HepG2 (cell line): ENCODE measurements around the gene SLC12A2. TPM values are rescaled to one million over a fixed set of nuclear protein-coding genes. Genes with fewer than 3 reads are reported as not detected.

Experiments used
- ATAC-seq: fragments of 200-7000 bp; cut with Tn5 transposase; 3 replicates; pipeline ENCODE4 v1.9.1; 2020; ENCODE audit warnings: mild to moderate bottlenecking, moderate library complexity
- BruUV-seq: library from RNA; stranded (reverse); fragments of 400-500 nt; replicated peaks from 2 replicates; lab custom pipeline; 2021; lab: Mats Ljungman, UMichigan
- CTCF ChIA-PET: fragments of 300-600 bp; formaldehyde crosslinking; extraction: SDS; loops from one replicate; lab custom pipeline; 2021; ENCODE audit warnings: low total read pairs, inconsistent platforms, low intra/inter-chr PET ratio; lab: Yijun Ruan, JAX
- POLR2A ChIA-PET: fragments of 350-600 bp; sonication (Branson Sonifier 250); formaldehyde crosslinking; loops from one replicate; lab custom pipeline; 2020; ENCODE audit warnings: antibody characterized with exemption, inconsistent platforms; lab: Yijun Ruan, JAX
- DNase-seq: peaks from one replicate; pipeline ENCODE4 v3.0.0-alpha.2; 2015; ENCODE audit warnings: low spot score
- FAIRE-seq: peaks from 3 replicates; lab custom pipeline; 2011; peaks lifted over from hg19 to GRCh38; lab: Jason Lieb, UNC
- H2AFZ ChIP-seq: one replicate; pipeline ENCODE4 v1.6.1; 2011; ENCODE audit warnings: low read length, inconsistent platforms
- H3K27ac ChIP-seq: fragments of 300-600 bp; 3 replicates; pipeline ENCODE4 v1.8.0; 2011; ENCODE audit warnings: mixed run types, mild to moderate bottlenecking, mixed read lengths, low read length, inconsistent platforms; ENCODE audit not compliant: insufficient read depth; ENCODE audit errors: extremely low read length
- H3K27me3 ChIP-seq, 2 experiments: fragments of 200-600 bp in 1 of 2; 2 replicates in 1 of 2; 3 replicates in 1 of 2; pipeline versions ENCODE4 v1.6.0 to v1.8.0; 2011; ENCODE audit warnings: low read length in 2 of 2, mild to moderate bottlenecking in 2 of 2, moderate library complexity in 2 of 2, inconsistent platforms in 1 of 2; ENCODE audit not compliant: insufficient read depth in 2 of 2, control insufficient read depth in 1 of 2
- H3K36me3 ChIP-seq, 2 experiments: fragments of 200-600 bp in 1 of 2; replicated peaks in 1 of 2; 2 replicates in 1 of 2; 3 replicates in 1 of 2; pipeline versions ENCODE4 v1.5.1 to v1.8.0; 2011; ENCODE audit warnings: low read length in 2 of 2, inconsistent platforms in 1 of 2; ENCODE audit not compliant: insufficient read depth in 2 of 2, control insufficient read depth in 1 of 2
- H3K4me1 ChIP-seq: 2 replicates; pipeline ENCODE4 v1.5.1; 2012; ENCODE audit warnings: low read length, inconsistent platforms; ENCODE audit not compliant: insufficient read depth
- H3K4me2 ChIP-seq: 2 replicates; pipeline ENCODE4 v1.6.0; 2011; ENCODE audit warnings: low read depth, low read length, inconsistent platforms
- H3K4me3 ChIP-seq, 3 experiments: fragments of 200-600 bp in 1 of 3; sonication (generic), shearing (Covaris generic) in 1 of 3; replicated peaks in 1 of 3; 2 replicates each; pipeline ENCODE4 v1.5.1; 2011 to 2016; ENCODE audit warnings: low read length in 3 of 3, inconsistent platforms in 2 of 3, low read depth in 2 of 3, mild to moderate bottlenecking in 2 of 3, control low read depth in 1 of 3, mixed read lengths in 1 of 3; ENCODE audit not compliant: insufficient read depth in 1 of 3
- H3K79me2 ChIP-seq: one replicate; pipeline ENCODE4 v1.6.1; 2011; ENCODE audit warnings: low read length, inconsistent platforms; ENCODE audit not compliant: insufficient read depth
- H3K9ac ChIP-seq: 2 replicates; pipeline ENCODE4 v1.6.0; 2011; ENCODE audit warnings: mild to moderate bottlenecking, low read depth, low read length, inconsistent platforms; ENCODE audit not compliant: insufficient read depth
- H3K9me3 ChIP-seq: 2 replicates; pipeline ENCODE4 v1.5.1; 2012; ENCODE audit warnings: mild to moderate bottlenecking, low read length
- H4K20me1 ChIP-seq: 2 replicates; pipeline ENCODE4 v1.6.0; 2011; ENCODE audit warnings: inconsistent platforms, mild to moderate bottlenecking, low read length, moderate library complexity; ENCODE audit not compliant: insufficient read depth
- ARNT2 ChIP-seq: sonication (generic); formaldehyde crosslinking; IDR thresholded peaks from 2 replicates; pipeline ENCODE4 v1.8.0; 2022; ENCODE audit warnings: mild to moderate bottlenecking, low read depth, missing genetic modification reagents, moderate library complexity
- ATAD3A ChIP-seq: sonication (generic); formaldehyde crosslinking; IDR thresholded peaks from 2 replicates; pipeline ENCODE4 v1.4.0; 2020; ENCODE audit warnings: missing genetic modification reagents
- GABPA ChIP-seq, 2 experiments: IDR thresholded peaks; 2 replicates each; pipeline ENCODE4 v1.6.1; 2011 to 2016; ENCODE audit warnings: low read depth in 2 of 2, low read length in 1 of 2, missing biosample characterization in 1 of 2, missing genetic modification characterization in 1 of 2
- KDM5B ChIP-seq: sonication (generic); formaldehyde crosslinking; IDR thresholded peaks from 2 replicates; pipeline ENCODE4 v1.4.0; 2020; ENCODE audit warnings: missing genetic modification reagents, mild to moderate bottlenecking, borderline replicate concordance
- SMAD9 ChIP-seq: sonication (generic); formaldehyde crosslinking; IDR thresholded peaks from 2 replicates; pipeline ENCODE4 v1.5.1; 2020; ENCODE audit warnings: mild to moderate bottlenecking, missing genetic modification reagents
- TBX3 ChIP-seq: fragments of 450-650 bp; IDR thresholded peaks from 2 replicates; pipeline ENCODE4 v1.6.1; 2017; ENCODE audit warnings: antibody characterized with exemption, mild to moderate bottlenecking, inconsistent platforms, borderline replicate concordance
- YEATS4 ChIP-seq: sonication (generic); formaldehyde crosslinking; IDR thresholded peaks from 2 replicates; pipeline ENCODE4 v1.4.0; 2020; ENCODE audit warnings: missing genetic modification reagents, borderline replicate concordance
- ZNF296 ChIP-seq: sonication (generic); formaldehyde crosslinking; conservative IDR thresholded peaks from 2 replicates; pipeline ENCODE4 v1.5.0; 2020; ENCODE audit warnings: mild to moderate bottlenecking, missing genetic modification reagents
- ZNF570 ChIP-seq: sonication (generic); formaldehyde crosslinking; IDR thresholded peaks from 2 replicates; pipeline ENCODE4 v1.4.0; 2020; ENCODE audit warnings: mild to moderate bottlenecking, missing genetic modification reagents, borderline replicate concordance
- ZNF670 ChIP-seq: sonication (generic); formaldehyde crosslinking; IDR thresholded peaks from 2 replicates; pipeline ENCODE4 v1.8.0; 2022; ENCODE audit warnings: mild to moderate bottlenecking, missing genetic modification reagents, borderline replicate concordance
- WGBS: methylation state at CpG from one replicate; pipeline ENCODE4 v1.1.6; 2017; ENCODE audit warnings: low lambda C conversion rate; 5-methylcytosine and 5-hydroxymethylcytosine counted together
- in situ Hi-C: cut with HindIII; loops from 2 replicates; pipeline ENCODE4 v1.10.0; 2017; ENCODE audit warnings: low pct_unique_long_range_greater_than_20kb; ENCODE audit not compliant: extremely low pct_ligation_motif_present
- intact Hi-C: fragments of 100-400 bp; cut with micrococcal nuclease; formaldehyde crosslinking; loops from one replicate; pipeline ENCODE4 v1.10.0; 2022; ENCODE audit not compliant: unreplicated experiment
- polyA plus RNA-seq, 8 experiments: library from polyadenylated mRNA; depleted of rRNA in 3 of 8; stranded (reverse) in 7 of 8; unstranded in 1 of 8; fragments of >200 nt; fragmentation: Illumina TruSeq in 4 of 8; extraction: Trizol in 4 of 8; gene quantifications; 2 replicates each; pipeline versions ENCODE4 v1.2.1 to v1.2.3, GENCODE V29; 2011 to 2016; ENCODE audit warnings: low read depth in 4 of 8, missing spikeins in 1 of 8, mixed read lengths in 1 of 8; ENCODE audit not compliant: insufficient read depth in 1 of 8
- total RNA-seq, 5 experiments: library from RNA; depleted of rRNA; stranded (reverse); fragments of >200 nt; fragmentation: Illumina TruSeq; extraction: Trizol; gene quantifications; 2 replicates each; pipeline ENCODE4 v1.2.3, GENCODE V29; 2016; ENCODE audit warnings: low read depth in 1 of 5
- TF ChIP-seq, protein P1 (sequence below): sonication (generic); formaldehyde crosslinking; IDR thresholded peaks from 2 replicates; pipeline ENCODE4 v1.4.0; 2020; ENCODE audit warnings: low read depth, mild to moderate bottlenecking, missing genetic modification reagents
- TF ChIP-seq, protein P2 (sequence below): IDR thresholded peaks from 2 replicates; pipeline ENCODE4 v1.6.1; 2016; ENCODE audit warnings: low read depth
- TF ChIP-seq, protein P3 (sequence below): sonication (generic); formaldehyde crosslinking; IDR thresholded peaks from 2 replicates; pipeline ENCODE4 v1.4.0; 2020; ENCODE audit warnings: missing genetic modification reagents
- TF ChIP-seq, protein P4 (sequence below): sonication (generic); formaldehyde crosslinking; IDR thresholded peaks from 2 replicates; pipeline ENCODE4 v1.4.0; 2020; ENCODE audit warnings: missing genetic modification reagents
- TF ChIP-seq, protein P5 (sequence below): sonication (generic); formaldehyde crosslinking; conservative IDR thresholded peaks from 2 replicates; pipeline ENCODE4 v1.4.0; 2020; ENCODE audit warnings: missing genetic modification reagents

The SLC12A2 gene
- total and polyA plus RNA-seq, 2 of the 13 experiments (the other 11 are each of a cell fraction or from before 2014, with no cell fraction given) = 4.0 to 9.7 TPM

DNA sequence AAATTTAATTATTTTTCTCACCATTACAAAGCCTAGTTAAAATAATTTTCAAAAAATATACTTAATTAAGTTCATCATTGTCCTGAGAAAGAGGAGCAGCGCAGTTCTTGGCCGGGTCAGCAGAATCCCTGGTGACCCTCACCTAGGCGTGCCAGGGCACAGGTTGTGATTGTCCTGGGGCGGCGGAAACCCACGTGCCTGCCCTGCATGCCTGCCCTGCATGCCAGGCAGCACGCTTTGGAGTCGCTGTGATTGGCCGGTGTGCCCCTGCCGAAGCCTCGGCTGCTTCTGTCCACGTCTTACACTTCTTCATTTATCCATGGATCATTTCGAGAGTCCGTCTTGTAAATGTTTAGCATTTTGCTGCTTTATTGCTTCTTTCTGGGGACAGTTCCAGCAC lies 25.6 kb downstream of the SLC12A2 start:
- no peak overlapping the region for H3K27ac ChIP-seq
- H3K4me1 ChIP-seq = no peaks in the 10 kb centered on the region
- no peaks in the 10 kb centered on the region for H3K9me3 ChIP-seq
- no peaks in the 10 kb centered on the region for H3K79me2 ChIP-seq
- no peak overlapping the region for H3K4me3 ChIP-seq
- no peaks in the 10 kb centered on the region for H3K27me3 ChIP-seq
- no peak overlapping the region for H2AFZ ChIP-seq
- CTCF ChIA-PET = no interaction called here
- intact Hi-C loops = no loop called here
- no peak overlapping the region for H3K4me2 ChIP-seq
- BruUV-seq = no TSS peak
- DNase-seq = no peak
- H4K20me1 ChIP-seq = no peaks in the 10 kb centered on the region
- no peak for ATAC-seq
- H3K36me3 ChIP-seq = no peaks in the 10 kb centered on the region
- WGBS = 68% methylated on average over 12 of the region's 14 CpGs
- POLR2A ChIA-PET = interaction anchor here (0.6 kb wide), 1 partner anchor 992 kb away, joined by 3 read pairs; no protein-coding TSS in a partner anchor
- H3K9ac ChIP-seq = no peak overlapping the region
- in situ Hi-C loops = no loop called here
- no peak for FAIRE-seq
- TF ChIP-seq KDM5B (CRISPR knock-in tag) (no peak), ARNT2 (no peak), ATAD3A (CRISPR knock-in tag) (no peak), SMAD9 (CRISPR knock-in tag) (no peak), ZNF296 (no peak), GABPA (IDR thresholded peaks at IDR 0.05; ENCODE audit: low read depth, low read length) (no peak), GABPA (CRISPR knock-in tag; IDR thresholded peaks at IDR 0.05; ENCODE audit: low read depth) (no peak), ZNF570 (CRISPR knock-in tag) (no peak), ZNF670 (CRISPR knock-in tag) (no peak), YEATS4 (no peak), TBX3 (no peak)
- TF ChIP-seq, protein P1, sequence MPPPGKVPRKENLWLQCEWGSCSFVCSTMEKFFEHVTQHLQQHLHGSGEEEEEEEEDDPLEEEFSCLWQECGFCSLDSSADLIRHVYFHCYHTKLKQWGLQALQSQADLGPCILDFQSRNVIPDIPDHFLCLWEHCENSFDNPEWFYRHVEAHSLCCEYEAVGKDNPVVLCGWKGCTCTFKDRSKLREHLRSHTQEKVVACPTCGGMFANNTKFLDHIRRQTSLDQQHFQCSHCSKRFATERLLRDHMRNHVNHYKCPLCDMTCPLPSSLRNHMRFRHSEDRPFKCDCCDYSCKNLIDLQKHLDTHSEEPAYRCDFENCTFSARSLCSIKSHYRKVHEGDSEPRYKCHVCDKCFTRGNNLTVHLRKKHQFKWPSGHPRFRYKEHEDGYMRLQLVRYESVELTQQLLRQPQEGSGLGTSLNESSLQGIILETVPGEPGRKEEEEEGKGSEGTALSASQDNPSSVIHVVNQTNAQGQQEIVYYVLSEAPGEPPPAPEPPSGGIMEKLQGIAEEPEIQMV (CRISPR knock-in tag) = no peak
- TF ChIP-seq, protein P2, sequence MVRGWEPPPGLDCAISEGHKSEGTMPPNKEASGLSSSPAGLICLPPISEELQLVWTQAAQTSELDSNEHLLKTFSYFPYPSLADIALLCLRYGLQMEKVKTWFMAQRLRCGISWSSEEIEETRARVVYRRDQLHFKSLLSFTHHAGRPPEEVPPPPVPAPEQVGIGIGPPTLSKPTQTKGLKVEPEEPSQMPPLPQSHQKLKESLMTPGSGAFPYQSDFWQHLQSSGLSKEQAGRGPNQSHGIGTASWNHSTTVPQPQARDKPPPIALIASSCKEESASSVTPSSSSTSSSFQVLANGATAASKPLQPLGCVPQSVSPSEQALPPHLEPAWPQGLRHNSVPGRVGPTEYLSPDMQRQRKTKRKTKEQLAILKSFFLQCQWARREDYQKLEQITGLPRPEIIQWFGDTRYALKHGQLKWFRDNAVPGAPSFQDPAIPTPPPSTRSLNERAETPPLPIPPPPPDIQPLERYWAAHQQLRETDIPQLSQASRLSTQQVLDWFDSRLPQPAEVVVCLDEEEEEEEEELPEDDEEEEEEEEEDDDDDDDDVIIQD = no peak
- TF ChIP-seq, protein P3, sequence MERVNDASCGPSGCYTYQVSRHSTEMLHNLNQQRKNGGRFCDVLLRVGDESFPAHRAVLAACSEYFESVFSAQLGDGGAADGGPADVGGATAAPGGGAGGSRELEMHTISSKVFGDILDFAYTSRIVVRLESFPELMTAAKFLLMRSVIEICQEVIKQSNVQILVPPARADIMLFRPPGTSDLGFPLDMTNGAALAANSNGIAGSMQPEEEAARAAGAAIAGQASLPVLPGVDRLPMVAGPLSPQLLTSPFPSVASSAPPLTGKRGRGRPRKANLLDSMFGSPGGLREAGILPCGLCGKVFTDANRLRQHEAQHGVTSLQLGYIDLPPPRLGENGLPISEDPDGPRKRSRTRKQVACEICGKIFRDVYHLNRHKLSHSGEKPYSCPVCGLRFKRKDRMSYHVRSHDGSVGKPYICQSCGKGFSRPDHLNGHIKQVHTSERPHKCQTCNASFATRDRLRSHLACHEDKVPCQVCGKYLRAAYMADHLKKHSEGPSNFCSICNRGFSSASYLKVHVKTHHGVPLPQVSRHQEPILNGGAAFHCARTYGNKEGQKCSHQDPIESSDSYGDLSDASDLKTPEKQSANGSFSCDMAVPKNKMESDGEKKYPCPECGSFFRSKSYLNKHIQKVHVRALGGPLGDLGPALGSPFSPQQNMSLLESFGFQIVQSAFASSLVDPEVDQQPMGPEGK (CRISPR knock-in tag) = no peak
- TF ChIP-seq, protein P4, sequence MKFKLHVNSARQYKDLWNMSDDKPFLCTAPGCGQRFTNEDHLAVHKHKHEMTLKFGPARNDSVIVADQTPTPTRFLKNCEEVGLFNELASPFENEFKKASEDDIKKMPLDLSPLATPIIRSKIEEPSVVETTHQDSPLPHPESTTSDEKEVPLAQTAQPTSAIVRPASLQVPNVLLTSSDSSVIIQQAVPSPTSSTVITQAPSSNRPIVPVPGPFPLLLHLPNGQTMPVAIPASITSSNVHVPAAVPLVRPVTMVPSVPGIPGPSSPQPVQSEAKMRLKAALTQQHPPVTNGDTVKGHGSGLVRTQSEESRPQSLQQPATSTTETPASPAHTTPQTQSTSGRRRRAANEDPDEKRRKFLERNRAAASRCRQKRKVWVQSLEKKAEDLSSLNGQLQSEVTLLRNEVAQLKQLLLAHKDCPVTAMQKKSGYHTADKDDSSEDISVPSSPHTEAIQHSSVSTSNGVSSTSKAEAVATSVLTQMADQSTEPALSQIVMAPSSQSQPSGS (CRISPR knock-in tag) = no peak
- TF ChIP-seq, protein P5, sequence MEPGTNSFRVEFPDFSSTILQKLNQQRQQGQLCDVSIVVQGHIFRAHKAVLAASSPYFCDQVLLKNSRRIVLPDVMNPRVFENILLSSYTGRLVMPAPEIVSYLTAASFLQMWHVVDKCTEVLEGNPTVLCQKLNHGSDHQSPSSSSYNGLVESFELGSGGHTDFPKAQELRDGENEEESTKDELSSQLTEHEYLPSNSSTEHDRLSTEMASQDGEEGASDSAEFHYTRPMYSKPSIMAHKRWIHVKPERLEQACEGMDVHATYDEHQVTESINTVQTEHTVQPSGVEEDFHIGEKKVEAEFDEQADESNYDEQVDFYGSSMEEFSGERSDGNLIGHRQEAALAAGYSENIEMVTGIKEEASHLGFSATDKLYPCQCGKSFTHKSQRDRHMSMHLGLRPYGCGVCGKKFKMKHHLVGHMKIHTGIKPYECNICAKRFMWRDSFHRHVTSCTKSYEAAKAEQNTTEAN (CRISPR knock-in tag) = no peak
